EL (cell line): ENCODE measurements around the gene TXNDC2.

ENCODE experiments used
- DNase-seq: peaks from one replicate; pipeline ENCODE4 v3.0.0-alpha.2; 2016

Gene TXNDC2

GRCh38 chr18:9861157-9861556 lies 24.6 kb upstream of the TXNDC2 start:
- DNase-seq: no peak

- no peak for DNase-seq
Measured at GRCh38 chr18:9861933-9862332, 23.8 kb upstream of the TXNDC2 start.

GRCh38 chr18:9862686-9863085 lies 23.1 kb upstream of the TXNDC2 start:
- no peak for DNase-seq

GRCh38 chr18:9863282-9863681 lies 22.5 kb upstream of the TXNDC2 start:
- no peak for DNase-seq

- DNase-seq: no peak
Measured at GRCh38 chr18:9865764-9866490, 19.8 kb upstream of the TXNDC2 start.

- no peak for DNase-seq
Measured at GRCh38 chr18:9866627-9867026, 19.1 kb upstream of the TXNDC2 start.

- DNase-seq: no peak
Measured at GRCh38 chr18:9867071-9867594, 18.6 kb upstream of the TXNDC2 start.

- no peak for DNase-seq
Measured at GRCh38 chr18:9868857-9869714, 16.7 kb upstream of the TXNDC2 start.

GRCh38 chr18:9869715-9870430 lies 15.9 kb upstream of the TXNDC2 start:
- peak; percentile 85 for DNase-seq

GRCh38 chr18:9870431-9871008 lies 15.3 kb upstream of the TXNDC2 start:
- DNase-seq: no peak

- no peak for DNase-seq
Measured at GRCh38 chr18:9871244-9871746, 14.5 kb upstream of the TXNDC2 start.

GRCh38 chr18:9872823-9873222 lies 12.9 kb upstream of the TXNDC2 start:
- DNase-seq: no peak

- DNase-seq: peak; percentile 19
Measured at GRCh38 chr18:9874728-9875127, 11.0 kb upstream of the TXNDC2 start.

- DNase-seq: no peak
Measured at GRCh38 chr18:9876212-9876866, 9.4 kb upstream of the TXNDC2 start.

- peak; percentile 91 for DNase-seq
Measured at GRCh38 chr18:9876867-9877654, 8.7 kb upstream of the TXNDC2 start.

- no peak for DNase-seq
Measured at GRCh38 chr18:9877655-9878014, 8.1 kb upstream of the TXNDC2 start.

- no peak for DNase-seq
Measured at GRCh38 chr18:9878095-9878494, 7.7 kb upstream of the TXNDC2 start.

- DNase-seq: no peak
Measured at GRCh38 chr18:9878783-9879242, 7.0 kb upstream of the TXNDC2 start.

- DNase-seq: no peak
Measured at GRCh38 chr18:9884090-9884489, 1.7 kb upstream of the TXNDC2 start.

GRCh38 chr18:9884532-9885140 lies 1.1 kb upstream of the TXNDC2 start:
- DNase-seq: no peak

GRCh38 chr18:9886005-9886348 lies 204 bp downstream of the TXNDC2 start:
- no peak for DNase-seq
